Measurements from ENCODE around the gene PDSS2. TPM values are rescaled to one million over a fixed set of nuclear protein-coding genes. Genes with fewer than 3 reads are reported as not detected.
"Not testable (repeated sequence)": the region's sequence is repeated elsewhere in the genome, so short reads cannot be mapped to it uniquely, and the experiment has no call there.

PDSS2 gene
- total RNA-seq, 1 donor from 2014 or later: 7.9 TPM

DNA sequence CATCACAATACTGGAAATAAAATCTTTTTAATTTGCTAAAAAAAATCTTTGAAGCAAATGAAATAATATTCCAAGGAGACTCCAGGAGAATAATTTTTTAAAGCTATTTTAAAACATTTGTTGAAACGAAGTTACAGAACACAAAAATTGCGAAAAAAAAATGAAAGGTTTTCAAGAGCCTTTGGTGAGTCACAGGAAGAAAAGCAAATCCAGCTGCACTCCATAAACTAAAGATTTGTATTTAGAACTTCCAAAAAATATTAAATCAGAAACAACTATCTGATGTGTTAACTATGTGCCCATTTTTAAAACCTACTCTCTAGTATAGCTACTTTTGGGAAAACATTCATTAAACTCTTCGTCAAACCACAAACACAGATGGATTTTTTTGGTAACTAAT lies 23.6 kb downstream of the PDSS2 start:
- Mint-ChIP-seq H3K27ac (ENCODE audit: unreplicated experiment) (no peak overlapping the region), H3K36me3 (ENCODE audit: low read depth, unreplicated experiment) (no peaks in the 10 kb centered on the region), H3K9me3 (ENCODE audit: unreplicated experiment) (no peaks in the 10 kb centered on the region), H3K4me3 (ENCODE audit: unreplicated experiment) (no peak overlapping the region), H3K27me3 (ENCODE audit: unreplicated experiment) (no peaks in the 10 kb centered on the region), H3K4me1 (ENCODE audit: unreplicated experiment) (no peaks in the 10 kb centered on the region)
- TF ChIP-seq, protein P1, sequence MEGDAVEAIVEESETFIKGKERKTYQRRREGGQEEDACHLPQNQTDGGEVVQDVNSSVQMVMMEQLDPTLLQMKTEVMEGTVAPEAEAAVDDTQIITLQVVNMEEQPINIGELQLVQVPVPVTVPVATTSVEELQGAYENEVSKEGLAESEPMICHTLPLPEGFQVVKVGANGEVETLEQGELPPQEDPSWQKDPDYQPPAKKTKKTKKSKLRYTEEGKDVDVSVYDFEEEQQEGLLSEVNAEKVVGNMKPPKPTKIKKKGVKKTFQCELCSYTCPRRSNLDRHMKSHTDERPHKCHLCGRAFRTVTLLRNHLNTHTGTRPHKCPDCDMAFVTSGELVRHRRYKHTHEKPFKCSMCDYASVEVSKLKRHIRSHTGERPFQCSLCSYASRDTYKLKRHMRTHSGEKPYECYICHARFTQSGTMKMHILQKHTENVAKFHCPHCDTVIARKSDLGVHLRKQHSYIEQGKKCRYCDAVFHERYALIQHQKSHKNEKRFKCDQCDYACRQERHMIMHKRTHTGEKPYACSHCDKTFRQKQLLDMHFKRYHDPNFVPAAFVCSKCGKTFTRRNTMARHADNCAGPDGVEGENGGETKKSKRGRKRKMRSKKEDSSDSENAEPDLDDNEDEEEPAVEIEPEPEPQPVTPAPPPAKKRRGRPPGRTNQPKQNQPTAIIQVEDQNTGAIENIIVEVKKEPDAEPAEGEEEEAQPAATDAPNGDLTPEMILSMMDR (IDR thresholded peaks at IDR 0.05; ENCODE audit: unreplicated experiment): no peak
- DNase-seq (ENCODE audit: low spot score): no peak

DNA sequence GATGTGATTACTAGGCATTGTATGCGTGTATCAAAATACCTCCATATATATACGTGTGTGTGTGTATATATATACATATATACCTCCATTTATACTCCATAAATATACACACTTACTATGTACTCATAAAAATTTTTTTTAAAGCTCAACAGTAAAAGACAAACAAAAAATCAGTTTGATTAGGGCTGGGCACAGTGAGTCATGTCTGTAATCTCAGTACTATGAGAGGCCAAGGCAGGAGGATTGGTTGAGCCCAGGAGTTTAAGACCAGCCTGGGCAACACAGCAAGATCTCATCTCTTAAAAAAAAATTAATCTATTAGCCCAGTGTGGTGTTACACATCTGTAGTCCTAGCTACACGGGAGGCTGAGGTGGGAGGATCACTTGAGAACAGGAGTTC lies 24.6 kb downstream of the PDSS2 start:
- TF ChIP-seq, protein P1 (IDR thresholded peaks at IDR 0.05; ENCODE audit: unreplicated experiment): no peak
- no peaks in the 10 kb centered on the region for H3K36me3 Mint-ChIP-seq (ENCODE audit: low read depth, unreplicated experiment)
- no peak overlapping the region for H3K4me3 Mint-ChIP-seq (ENCODE audit: unreplicated experiment)
- H3K9me3 Mint-ChIP-seq (ENCODE audit: unreplicated experiment): no peaks in the 10 kb centered on the region
- H3K27me3 Mint-ChIP-seq (ENCODE audit: unreplicated experiment): no peaks in the 10 kb centered on the region
- H3K4me1 Mint-ChIP-seq (ENCODE audit: unreplicated experiment): no peaks in the 10 kb centered on the region
- no peak overlapping the region for H3K27ac Mint-ChIP-seq (ENCODE audit: unreplicated experiment)
- no peak for DNase-seq (ENCODE audit: low spot score)

DNA sequence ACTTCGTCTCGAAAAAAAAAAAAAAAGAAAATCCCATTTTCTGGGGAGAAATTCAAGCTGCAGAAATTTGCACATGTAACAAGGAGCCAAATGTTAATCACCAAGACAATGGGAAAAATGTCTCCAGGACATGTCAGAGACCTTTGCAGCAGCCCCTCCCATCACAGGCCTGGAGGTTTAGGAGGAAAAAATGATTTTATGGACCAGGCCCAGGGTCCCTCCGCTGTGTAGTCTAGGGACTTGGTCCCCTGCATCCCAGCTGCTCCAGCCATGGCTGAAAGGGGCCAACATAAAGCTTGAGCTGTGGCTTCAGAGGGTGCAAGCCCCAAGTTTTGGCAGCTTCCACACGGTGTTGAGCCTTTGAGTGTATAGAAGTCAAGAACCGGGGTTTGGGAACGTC lies 33.4 kb downstream of the PDSS2 start:
- not testable (repeated sequence) for H3K27me3 Mint-ChIP-seq (ENCODE audit: unreplicated experiment); H3K27ac Mint-ChIP-seq (ENCODE audit: unreplicated experiment); H3K4me3 Mint-ChIP-seq (ENCODE audit: unreplicated experiment); H3K4me1 Mint-ChIP-seq (ENCODE audit: unreplicated experiment); H3K9me3 Mint-ChIP-seq (ENCODE audit: unreplicated experiment); DNase-seq (ENCODE audit: low spot score)
- H3K36me3 Mint-ChIP-seq (ENCODE audit: low read depth, unreplicated experiment): peaks cover 19% of the 10 kb centered on the region

DNA sequence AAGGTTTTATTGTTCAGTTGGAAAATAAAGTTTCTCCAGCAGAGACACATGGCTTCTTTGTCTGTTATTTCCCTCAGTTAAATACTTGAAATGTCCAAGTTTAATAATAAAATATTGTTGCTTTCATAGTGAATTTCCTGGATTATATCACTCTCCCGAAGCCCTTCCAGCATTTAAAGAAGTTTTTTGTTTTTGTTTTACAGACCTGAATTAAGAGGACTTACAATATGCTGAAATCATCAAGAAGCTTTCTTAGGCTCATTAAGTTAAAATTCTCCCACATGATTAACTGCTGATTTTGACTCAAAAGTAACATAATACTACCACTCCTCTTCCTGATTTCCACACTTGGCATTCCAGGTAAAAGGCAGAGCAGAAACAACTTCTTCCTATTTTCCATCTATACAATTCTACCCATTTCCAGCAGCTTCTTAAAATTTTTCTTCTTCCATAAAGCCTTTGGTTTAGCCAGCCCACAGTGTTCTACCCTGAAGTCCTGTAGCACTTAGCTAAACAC lies 35.8 kb downstream of the PDSS2 start:
- TF ChIP-seq, protein P1 (IDR thresholded peaks at IDR 0.05; ENCODE audit: unreplicated experiment): no peak
- Mint-ChIP-seq H3K9me3 (ENCODE audit: unreplicated experiment) (peaks cover 8% of the 10 kb centered on the region), H3K27me3 (ENCODE audit: unreplicated experiment) (no peaks in the 10 kb centered on the region), H3K4me3 (ENCODE audit: unreplicated experiment) (no peak overlapping the region), H3K27ac (ENCODE audit: unreplicated experiment) (no peak overlapping the region), H3K36me3 (ENCODE audit: low read depth, unreplicated experiment) (peaks cover 19% of the 10 kb centered on the region), H3K4me1 (ENCODE audit: unreplicated experiment) (no peaks in the 10 kb centered on the region)
- DNase-seq (ENCODE audit: low spot score): no peak

DNA sequence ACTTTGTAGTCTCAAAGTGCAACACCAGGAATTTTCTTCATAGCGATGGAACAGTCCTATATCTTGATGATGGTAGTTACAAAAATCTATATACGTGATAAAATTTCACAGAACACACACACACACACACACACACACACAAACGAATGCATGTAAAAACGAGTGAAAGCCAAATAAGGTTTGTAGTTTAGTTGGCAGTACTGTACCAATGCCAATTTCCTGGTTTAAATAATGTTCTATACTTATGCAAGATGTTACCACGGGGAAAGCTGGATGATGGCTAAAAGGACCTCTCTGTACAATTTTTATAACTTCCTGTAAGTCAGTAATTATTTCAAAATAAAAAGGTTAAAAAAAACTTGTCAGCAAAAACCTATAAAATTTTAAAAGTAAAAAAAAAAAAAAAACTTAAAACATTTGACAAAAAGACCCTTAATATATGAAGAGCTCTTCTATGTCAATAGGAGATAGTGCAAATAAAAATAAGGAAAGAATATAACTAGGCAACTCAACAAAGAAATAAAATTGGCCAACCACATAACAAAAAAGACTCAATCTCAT lies 37.6 kb downstream of the PDSS2 start:
- TF ChIP-seq, protein P1 (IDR thresholded peaks at IDR 0.05; ENCODE audit: unreplicated experiment): no peak
- Mint-ChIP-seq H3K27ac (ENCODE audit: unreplicated experiment) (no peak overlapping the region), H3K9me3 (ENCODE audit: unreplicated experiment) (peaks cover 8% of the 10 kb centered on the region), H3K4me3 (ENCODE audit: unreplicated experiment) (no peak overlapping the region), H3K36me3 (ENCODE audit: low read depth, unreplicated experiment) (peaks cover 10% of the 10 kb centered on the region), H3K4me1 (ENCODE audit: unreplicated experiment) (no peaks in the 10 kb centered on the region), H3K27me3 (ENCODE audit: unreplicated experiment) (no peaks in the 10 kb centered on the region)
- DNase-seq (ENCODE audit: low spot score): no peak
